ENCODE data around the gene MMS22L. TPM values are rescaled to one million over a fixed set of nuclear protein-coding genes. Genes with fewer than 3 reads are reported as not detected.

The MMS22L gene
- total and polyA plus RNA-seq, 4 donors: 1.5 to 27.0 (median 5.8) TPM

DNA sequence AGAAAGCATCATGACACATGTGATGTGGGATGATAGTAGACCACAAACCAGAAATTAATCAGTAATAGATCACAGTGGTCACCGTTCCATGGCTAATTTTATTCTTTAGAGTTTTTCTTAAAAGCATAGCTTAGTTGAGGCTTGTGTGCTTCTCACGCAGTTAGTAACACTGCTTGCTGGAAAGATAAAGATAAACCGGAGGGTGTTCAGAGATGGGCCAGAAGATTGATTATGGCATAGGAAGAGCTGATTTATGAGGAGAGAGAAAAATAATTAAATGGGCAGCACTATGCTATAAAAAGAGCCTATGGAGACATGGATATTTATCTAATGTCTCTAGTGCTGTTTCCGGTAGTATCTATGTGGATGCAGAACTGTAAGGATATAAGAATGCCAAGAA lies 173.6 kb downstream of the MMS22L start:
- Histone ChIP-seq H3K9me3 (ENCODE audit: control insufficient read depth in 4 of 4, insufficient read depth in 3 of 4, low read length in 3 of 4) (peaks cover 0 to 12% (median 0%) of the 10 kb centered on the region in 4 donors), H3K9ac (ENCODE audit: insufficient read depth in 1 of 2, low read length in 2 of 2) (no peak overlapping the region), H3K27me3 (ENCODE audit: control insufficient read depth in 3 of 3, insufficient read depth in 3 of 3, low read length in 2 of 3) (no peaks in the 10 kb centered on the region), H3K4me1 (ENCODE audit: control insufficient read depth in 5 of 5, insufficient read depth in 5 of 5, low read length in 5 of 5) (no peaks in the 10 kb centered on the region), H3K27ac (ENCODE audit: low read depth in 1 of 2, low read length in 1 of 2) (no peak overlapping the region), H3K4me3 (no peak overlapping the region), H3K36me3 (ENCODE audit: control insufficient read depth in 4 of 4, insufficient read depth in 4 of 4, low read length in 4 of 4) (no peaks in the 10 kb centered on the region)
- ATAC-seq (ENCODE audit: insufficient read depth, low FRiP score) (no peak), DNase-seq (no peak)
- TF ChIP-seq, protein P1, sequence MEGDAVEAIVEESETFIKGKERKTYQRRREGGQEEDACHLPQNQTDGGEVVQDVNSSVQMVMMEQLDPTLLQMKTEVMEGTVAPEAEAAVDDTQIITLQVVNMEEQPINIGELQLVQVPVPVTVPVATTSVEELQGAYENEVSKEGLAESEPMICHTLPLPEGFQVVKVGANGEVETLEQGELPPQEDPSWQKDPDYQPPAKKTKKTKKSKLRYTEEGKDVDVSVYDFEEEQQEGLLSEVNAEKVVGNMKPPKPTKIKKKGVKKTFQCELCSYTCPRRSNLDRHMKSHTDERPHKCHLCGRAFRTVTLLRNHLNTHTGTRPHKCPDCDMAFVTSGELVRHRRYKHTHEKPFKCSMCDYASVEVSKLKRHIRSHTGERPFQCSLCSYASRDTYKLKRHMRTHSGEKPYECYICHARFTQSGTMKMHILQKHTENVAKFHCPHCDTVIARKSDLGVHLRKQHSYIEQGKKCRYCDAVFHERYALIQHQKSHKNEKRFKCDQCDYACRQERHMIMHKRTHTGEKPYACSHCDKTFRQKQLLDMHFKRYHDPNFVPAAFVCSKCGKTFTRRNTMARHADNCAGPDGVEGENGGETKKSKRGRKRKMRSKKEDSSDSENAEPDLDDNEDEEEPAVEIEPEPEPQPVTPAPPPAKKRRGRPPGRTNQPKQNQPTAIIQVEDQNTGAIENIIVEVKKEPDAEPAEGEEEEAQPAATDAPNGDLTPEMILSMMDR (IDR thresholded peaks at IDR 0.05; ENCODE audit: control extremely low read depth, extremely low read depth): no peak
- 67 to 81% methylated on average over 4 of the region's 4 CpGs for WGBS, 2 donors

DNA sequence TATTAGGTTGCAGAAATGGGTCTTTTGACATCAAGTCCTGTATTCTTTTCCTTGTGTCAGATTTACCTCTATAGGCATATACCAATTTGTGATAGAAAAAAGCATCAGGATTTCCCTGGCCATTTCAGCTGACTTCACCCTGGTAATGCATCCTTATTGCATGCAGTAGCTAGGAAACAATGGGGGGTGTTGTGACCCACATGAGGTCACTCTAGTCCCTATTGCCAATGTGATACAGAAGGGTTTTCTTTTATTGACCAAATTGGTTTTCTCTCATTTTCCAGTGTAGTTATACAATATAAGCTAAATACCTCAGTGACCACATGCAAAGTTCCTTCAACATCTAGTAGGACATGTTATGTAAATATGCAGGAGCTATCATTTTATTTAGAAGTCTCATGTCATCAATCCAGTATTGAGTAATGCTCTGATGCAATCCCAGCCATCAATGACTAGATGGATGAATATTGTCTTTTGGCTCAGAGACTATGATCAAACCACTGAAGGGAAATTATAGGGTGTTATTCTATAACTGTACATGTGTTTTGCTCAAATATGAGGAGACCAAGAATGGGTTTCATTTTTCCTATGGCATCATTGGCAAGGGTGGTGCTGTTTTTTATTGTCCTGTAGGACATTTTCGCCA lies 180.7 kb downstream of the MMS22L start:
- Histone ChIP-seq H3K9ac (ENCODE audit: insufficient read depth in 1 of 2, low read length in 2 of 2) (no peak overlapping the region), H3K4me1 (ENCODE audit: control insufficient read depth in 5 of 5, insufficient read depth in 5 of 5, low read length in 5 of 5) (no peaks in the 10 kb centered on the region), H3K36me3 (ENCODE audit: control insufficient read depth in 4 of 4, insufficient read depth in 4 of 4, low read length in 4 of 4) (no peaks in the 10 kb centered on the region), H3K4me3 (no peak overlapping the region), H3K27ac (ENCODE audit: low read depth in 1 of 2, low read length in 1 of 2) (no peak overlapping the region), H3K9me3 (ENCODE audit: control insufficient read depth in 4 of 4, insufficient read depth in 3 of 4, low read length in 3 of 4) (no peaks in the 10 kb centered on the region), H3K27me3 (ENCODE audit: control insufficient read depth in 3 of 3, insufficient read depth in 3 of 3, low read length in 2 of 3) (no peaks in the 10 kb centered on the region)
- no peak for ATAC-seq (ENCODE audit: insufficient read depth, low FRiP score)
- TF ChIP-seq, protein P1 (IDR thresholded peaks at IDR 0.05; ENCODE audit: control extremely low read depth, extremely low read depth): no peak
- 94 to 97% methylated on average over 1 of the region's 1 CpG for WGBS, 2 donors
- no peak for DNase-seq

DNA sequence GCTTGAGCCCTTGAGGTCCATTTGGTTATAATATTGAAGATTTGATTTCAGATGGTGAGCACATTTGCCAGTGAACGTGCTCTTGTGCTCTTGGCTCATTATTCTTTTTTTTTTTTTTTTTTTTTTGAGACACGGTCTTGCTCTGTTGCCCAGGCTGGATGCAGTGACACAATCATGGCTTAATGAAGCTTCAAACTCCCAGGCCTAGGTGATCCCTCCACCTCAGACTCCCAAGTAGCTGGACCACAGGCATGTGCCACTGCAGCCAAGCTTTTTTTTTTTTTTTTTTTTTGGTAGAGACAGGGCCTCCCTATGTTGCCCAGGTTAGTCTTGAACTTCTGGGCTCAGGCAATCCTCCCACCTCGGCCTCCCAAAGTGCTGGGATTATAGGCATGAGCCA lies 182.3 kb downstream of the MMS22L start:
- Histone ChIP-seq H3K36me3 (ENCODE audit: control insufficient read depth in 4 of 4, insufficient read depth in 4 of 4, low read length in 4 of 4) (no peaks in the 10 kb centered on the region), H3K4me1 (ENCODE audit: control insufficient read depth in 5 of 5, insufficient read depth in 5 of 5, low read length in 5 of 5) (peaks cover 0 to 2% (median 0%) of the 10 kb centered on the region in 5 donors), H3K9ac (ENCODE audit: insufficient read depth in 1 of 2, low read length in 2 of 2) (no peak overlapping the region), H3K27ac (ENCODE audit: low read depth in 1 of 2, low read length in 1 of 2) (no peak overlapping the region), H3K27me3 (ENCODE audit: control insufficient read depth in 3 of 3, insufficient read depth in 3 of 3, low read length in 2 of 3) (no peaks in the 10 kb centered on the region), H3K9me3 (ENCODE audit: control insufficient read depth in 4 of 4, insufficient read depth in 3 of 4, low read length in 3 of 4) (no peaks in the 10 kb centered on the region), H3K4me3 (no peak overlapping the region)
- ATAC-seq (ENCODE audit: insufficient read depth, low FRiP score) (no peak), DNase-seq (no peak)
- WGBS, 2 donors: 92 to 95% methylated on average over 3 of the region's 3 CpGs
- TF ChIP-seq, protein P1 (IDR thresholded peaks at IDR 0.05; ENCODE audit: control extremely low read depth, extremely low read depth): no peak
